Measurements from ENCODE around the gene CLEC7A. TPM values are rescaled to one million over a fixed set of nuclear protein-coding genes. Genes with fewer than 3 reads are reported as not detected.

CLEC7A gene
- polyA plus RNA-seq, 1 experiment: not detected

DNA sequence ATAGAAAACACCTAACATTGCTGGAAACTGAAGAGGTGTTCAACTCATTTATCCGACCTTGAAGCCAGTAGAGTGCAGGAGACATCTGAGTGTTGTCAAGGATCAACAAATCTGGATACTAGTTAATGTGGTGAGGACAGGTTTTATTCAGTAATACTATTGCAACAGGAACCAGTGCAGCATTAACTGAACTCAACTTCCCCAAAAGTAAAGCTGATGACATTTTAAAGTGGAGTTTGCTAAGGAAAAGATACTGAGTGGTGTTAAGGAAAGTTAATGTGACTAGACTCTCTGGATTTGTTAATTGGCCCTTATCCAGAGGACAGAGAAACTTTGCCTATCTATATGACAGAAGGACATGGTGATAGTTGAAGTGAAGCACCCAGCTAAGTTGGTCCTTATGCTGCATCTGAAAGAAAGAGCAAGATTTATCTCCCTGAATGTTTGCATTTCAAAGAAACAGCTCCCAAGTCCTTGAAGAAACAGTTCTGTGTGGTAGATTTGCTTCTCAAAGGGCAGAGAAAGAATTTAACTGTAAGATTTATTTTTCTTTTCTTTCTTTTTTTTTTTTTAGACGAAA lies 1.2 kb upstream of the CLEC7A start:
- ChIA-PET CTCF (interaction anchor here (1.0 to 1.8 kb wide), 2 partner anchors 8 to 22 kb away, joined by 3 to 12 read pairs; no protein-coding TSS in a partner anchor), POLR2A (no interaction called here)
- no peaks in the 10 kb centered on the region for H3K27me3 ChIP-seq (ENCODE audit: control insufficient read depth, insufficient read depth, low read length)
- no peak for DNase-seq (ENCODE audit: low read depth)
- H3K36me3 ChIP-seq (ENCODE audit: control insufficient read depth, insufficient read depth, low read length): no peaks in the 10 kb centered on the region
- TF ChIP-seq, protein P1, sequence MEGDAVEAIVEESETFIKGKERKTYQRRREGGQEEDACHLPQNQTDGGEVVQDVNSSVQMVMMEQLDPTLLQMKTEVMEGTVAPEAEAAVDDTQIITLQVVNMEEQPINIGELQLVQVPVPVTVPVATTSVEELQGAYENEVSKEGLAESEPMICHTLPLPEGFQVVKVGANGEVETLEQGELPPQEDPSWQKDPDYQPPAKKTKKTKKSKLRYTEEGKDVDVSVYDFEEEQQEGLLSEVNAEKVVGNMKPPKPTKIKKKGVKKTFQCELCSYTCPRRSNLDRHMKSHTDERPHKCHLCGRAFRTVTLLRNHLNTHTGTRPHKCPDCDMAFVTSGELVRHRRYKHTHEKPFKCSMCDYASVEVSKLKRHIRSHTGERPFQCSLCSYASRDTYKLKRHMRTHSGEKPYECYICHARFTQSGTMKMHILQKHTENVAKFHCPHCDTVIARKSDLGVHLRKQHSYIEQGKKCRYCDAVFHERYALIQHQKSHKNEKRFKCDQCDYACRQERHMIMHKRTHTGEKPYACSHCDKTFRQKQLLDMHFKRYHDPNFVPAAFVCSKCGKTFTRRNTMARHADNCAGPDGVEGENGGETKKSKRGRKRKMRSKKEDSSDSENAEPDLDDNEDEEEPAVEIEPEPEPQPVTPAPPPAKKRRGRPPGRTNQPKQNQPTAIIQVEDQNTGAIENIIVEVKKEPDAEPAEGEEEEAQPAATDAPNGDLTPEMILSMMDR (IDR thresholded peaks at IDR 0.05; ENCODE audit: insufficient read depth, low read depth, low read length): no peak
- no peak overlapping the region for H3K4me3 ChIP-seq (ENCODE audit: low read depth, low read length)

DNA sequence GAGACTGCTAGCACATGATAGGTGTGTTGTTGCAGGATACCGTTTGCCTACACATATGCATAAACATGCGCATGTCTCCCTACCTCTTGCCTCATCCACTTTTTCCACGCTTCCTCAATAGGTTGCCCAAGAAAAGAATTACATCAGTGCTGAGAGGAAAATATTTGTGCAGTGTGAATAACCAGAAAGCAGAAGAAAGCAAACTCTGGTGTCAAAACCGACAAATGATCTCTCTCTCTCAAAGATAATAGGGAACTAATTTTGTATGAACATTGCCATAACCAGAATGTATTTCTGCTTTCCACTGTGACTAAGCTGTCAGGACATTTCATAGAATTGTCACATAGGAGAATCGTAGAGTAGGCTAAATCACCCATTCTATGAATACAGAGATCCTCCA lies 1.3 kb downstream of the CLEC7A start:
- H3K27me3 ChIP-seq (ENCODE audit: control insufficient read depth, insufficient read depth, low read length): no peaks in the 10 kb centered on the region
- ChIA-PET CTCF (interaction anchor here (2.1 kb wide), 1 partner anchor 11 kb away, joined by 8 read pairs; no protein-coding TSS in a partner anchor), POLR2A (no interaction called here)
- TF ChIP-seq, protein P1 (IDR thresholded peaks at IDR 0.05; ENCODE audit: insufficient read depth, low read depth, low read length): no peak
- DNase-seq (ENCODE audit: low read depth): no peak
- H3K36me3 ChIP-seq (ENCODE audit: control insufficient read depth, insufficient read depth, low read length): no peaks in the 10 kb centered on the region
- H3K4me3 ChIP-seq (ENCODE audit: low read depth, low read length): no peak overlapping the region

DNA sequence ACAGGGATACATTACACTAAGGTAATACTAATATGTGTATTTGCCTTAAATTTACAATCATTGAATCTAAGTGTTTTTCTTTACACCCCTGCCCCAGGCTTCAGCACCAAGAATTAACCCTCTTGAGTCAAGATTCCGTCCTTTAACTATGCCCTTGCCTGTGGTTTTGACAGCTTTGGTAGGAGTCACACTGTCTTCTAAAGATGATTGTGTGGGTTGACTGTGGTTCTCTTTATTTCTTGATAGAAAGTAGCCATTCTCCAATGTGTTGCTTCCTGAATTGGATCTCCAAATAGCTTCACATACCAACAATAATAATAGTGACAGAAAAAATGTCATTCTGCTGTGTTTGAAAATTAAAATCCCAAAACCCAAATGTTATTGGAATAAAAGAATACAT lies 3.6 kb downstream of the CLEC7A start:
- no peak overlapping the region for H3K4me3 ChIP-seq (ENCODE audit: low read depth, low read length)
- no peak for DNase-seq (ENCODE audit: low read depth)
- POLR2A ChIA-PET: no interaction called here
- CTCF ChIA-PET: interaction anchor here (0.6 to 2.0 kb wide), 2 partner anchors 10 to 769 kb away, joined by 3 to 5 read pairs; no protein-coding TSS in a partner anchor
- no peaks in the 10 kb centered on the region for H3K27me3 ChIP-seq (ENCODE audit: control insufficient read depth, insufficient read depth, low read length)
- TF ChIP-seq, protein P1 (IDR thresholded peaks at IDR 0.05; ENCODE audit: insufficient read depth, low read depth, low read length): no peak
- no peaks in the 10 kb centered on the region for H3K36me3 ChIP-seq (ENCODE audit: control insufficient read depth, insufficient read depth, low read length)

DNA sequence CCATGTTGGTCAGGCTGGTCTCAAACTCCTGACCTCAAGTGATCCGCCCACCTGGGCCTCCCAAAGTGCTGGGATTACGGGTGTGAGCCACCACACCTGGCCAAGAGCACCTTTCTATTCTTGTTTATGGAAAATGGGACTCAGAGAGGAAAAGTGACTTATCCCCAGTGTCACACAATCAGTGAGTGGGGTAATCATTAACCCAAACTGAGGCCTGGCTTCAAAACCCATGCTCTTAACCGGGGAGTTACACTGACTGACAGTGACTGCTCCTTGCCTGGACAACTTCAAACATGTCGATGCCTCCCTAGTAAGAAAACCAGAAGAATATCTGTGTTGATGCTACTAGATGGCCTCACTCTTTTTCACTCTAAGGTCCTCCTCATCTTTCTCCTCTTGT lies 7.3 kb downstream of the CLEC7A start:
- H3K36me3 ChIP-seq (ENCODE audit: control insufficient read depth, insufficient read depth, low read length): no peaks in the 10 kb centered on the region
- H3K27me3 ChIP-seq (ENCODE audit: control insufficient read depth, insufficient read depth, low read length): no peaks in the 10 kb centered on the region
- ChIA-PET POLR2A (no interaction called here), CTCF (no interaction called here)
- TF ChIP-seq, protein P1 (IDR thresholded peaks at IDR 0.05; ENCODE audit: insufficient read depth, low read depth, low read length): no peak
- H3K4me3 ChIP-seq (ENCODE audit: low read depth, low read length): no peak overlapping the region
- DNase-seq (ENCODE audit: low read depth): no peak

DNA sequence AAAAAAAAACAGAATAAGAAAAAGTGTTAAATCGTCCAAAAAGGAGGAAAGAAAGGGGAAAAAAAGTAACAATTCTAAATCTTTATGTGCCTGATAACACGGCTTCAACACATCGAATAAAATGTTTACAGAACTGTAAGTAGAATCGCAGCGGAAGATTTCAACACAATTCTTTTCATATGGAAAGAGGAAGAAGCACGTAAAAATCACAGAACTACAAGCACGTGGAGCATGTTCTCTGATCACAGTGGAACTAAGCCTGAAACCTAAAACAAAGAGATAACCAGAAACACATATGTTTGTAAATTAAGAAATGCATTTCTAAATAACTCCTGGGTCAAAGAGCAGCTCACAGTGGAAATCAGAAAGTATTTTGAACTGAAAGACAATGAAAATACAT lies 8.7 kb downstream of the CLEC7A start:
- ChIA-PET CTCF (no interaction called here), POLR2A (no interaction called here)
- no peaks in the 10 kb centered on the region for H3K36me3 ChIP-seq (ENCODE audit: control insufficient read depth, insufficient read depth, low read length)
- H3K27me3 ChIP-seq (ENCODE audit: control insufficient read depth, insufficient read depth, low read length): no peaks in the 10 kb centered on the region
- no peak for DNase-seq (ENCODE audit: low read depth)
- TF ChIP-seq, protein P1 (IDR thresholded peaks at IDR 0.05; ENCODE audit: insufficient read depth, low read depth, low read length): no peak
- no peak overlapping the region for H3K4me3 ChIP-seq (ENCODE audit: low read depth, low read length)
